Stimulated activated CD4-positive, alpha-beta T cell treated with anti-CD3 and anti-CD28 coated beads, Interleukin-15, amount 100 ng/mL, for 1 hour (primary cell): ENCODE measurements around the gene DRICH1.
"Not testable (repeated sequence)": the region's sequence is repeated elsewhere in the genome, so short reads cannot be mapped to it uniquely, and the experiment has no call there.

Experiments
- DNase-seq, 2 donors: peaks; one replicate each; pipeline ENCODE4 v3.0.0-alpha.2; 2020; ENCODE audit warnings: low read depth in 1 of 2, low spot score in 1 of 2

Gene DRICH1

DNA sequence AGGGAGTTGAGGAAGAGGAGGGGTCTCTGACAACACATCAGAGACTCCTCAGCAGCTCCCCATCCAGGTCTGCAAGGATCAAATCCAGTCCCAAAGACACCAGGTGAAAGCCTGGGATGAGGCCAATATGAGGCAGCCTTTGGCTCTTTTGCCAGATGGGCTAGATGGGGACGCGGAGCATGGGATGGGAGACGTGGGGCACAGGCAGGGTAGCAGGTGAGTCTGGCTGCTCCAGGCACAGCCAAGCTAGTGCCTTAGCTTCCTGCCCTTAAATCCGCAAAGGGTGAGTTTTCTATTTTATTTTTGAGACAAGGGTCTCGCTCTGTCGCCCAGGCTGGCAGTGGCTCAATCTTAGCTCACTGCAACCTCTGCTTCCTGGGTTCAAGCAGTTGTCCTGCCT lies 19.6 kb upstream of the DRICH1 start:
- no peak for DNase-seq

DNA sequence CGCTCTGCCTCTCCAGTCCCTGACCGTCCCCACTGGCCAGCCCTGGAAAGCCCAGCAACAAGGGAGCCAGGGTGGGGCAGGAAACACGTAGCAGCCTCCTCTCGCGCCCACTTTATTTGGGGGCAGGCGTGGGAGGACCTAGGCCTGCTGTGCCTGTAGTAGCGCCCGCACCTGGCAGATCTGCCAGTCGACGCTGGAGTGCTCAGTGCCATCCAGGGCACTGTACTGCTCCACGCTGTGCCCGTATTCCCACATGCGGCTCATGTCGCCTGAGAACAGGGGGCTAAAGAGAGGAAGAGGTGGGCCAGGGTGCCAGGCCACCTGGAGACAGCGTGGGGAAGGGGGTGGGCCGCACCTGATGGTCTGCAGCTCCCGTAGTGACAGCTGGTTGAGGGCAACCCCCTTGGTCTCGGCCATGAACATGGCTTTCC lies 17.0 kb upstream of the DRICH1 start:
- no peak for DNase-seq

DNA sequence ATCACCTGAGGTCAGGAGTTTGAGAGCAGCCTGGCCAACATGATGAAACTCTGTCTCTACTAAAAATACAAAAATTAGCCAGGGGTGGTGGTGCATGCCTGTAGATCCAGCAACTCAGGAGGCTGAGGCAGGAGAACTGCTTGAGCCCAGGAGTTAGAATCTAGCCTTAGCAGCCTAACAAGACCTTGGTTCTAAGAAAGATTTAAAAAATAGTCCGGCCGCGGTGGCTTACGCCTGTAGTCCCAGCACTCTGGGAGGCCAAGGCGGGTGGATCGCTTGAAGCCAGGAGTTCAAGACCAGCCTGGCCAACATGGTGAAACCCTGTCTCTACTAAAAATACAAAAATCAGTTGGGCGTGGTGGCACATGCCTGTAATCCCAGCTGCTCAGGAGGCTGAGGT lies 14.4 kb upstream of the DRICH1 start:
- DNase-seq, result not testable (repeated sequence)

DNA sequence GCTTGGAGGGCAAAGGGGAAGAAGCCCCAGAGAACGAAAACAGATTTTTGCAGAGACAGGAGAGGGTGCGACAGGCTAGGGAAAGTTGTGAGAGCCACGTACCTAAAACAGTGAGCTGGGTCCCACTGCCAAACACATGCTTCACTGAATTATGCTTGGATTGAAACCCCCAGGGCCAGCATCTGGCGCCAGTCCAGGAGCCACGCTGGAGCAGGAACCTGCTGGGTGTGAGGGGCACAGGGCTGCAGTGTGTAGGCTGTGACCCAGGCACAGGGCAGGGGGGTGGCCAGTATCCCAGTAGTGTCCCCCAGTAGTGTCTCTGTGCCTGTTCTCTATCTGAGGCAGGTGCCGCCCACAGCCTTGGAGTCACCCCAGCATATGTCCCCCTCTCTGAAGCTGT lies 8.1 kb upstream of the DRICH1 start:
- DNase-seq, result not testable (repeated sequence)

DNA sequence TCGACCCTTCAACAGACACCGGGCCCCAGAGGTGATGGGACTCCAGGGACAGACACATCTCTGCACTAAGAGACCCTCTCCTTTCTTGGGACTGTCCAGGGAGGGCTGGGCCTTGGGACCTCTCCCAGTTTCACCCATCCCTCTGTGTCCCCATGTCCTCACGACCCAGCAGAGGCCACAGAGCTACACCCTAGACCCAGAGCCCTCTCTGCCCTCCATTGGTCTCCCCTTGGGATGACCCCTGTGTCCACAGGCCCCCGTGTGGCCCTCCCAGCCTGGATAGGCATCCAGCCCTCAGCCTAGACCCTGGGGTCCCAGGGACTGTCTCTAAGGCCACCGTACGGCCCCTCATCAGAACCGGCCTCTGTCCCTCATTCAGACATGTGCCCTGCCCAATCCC lies 7.5 kb upstream of the DRICH1 start:
- no peak for DNase-seq

DNA sequence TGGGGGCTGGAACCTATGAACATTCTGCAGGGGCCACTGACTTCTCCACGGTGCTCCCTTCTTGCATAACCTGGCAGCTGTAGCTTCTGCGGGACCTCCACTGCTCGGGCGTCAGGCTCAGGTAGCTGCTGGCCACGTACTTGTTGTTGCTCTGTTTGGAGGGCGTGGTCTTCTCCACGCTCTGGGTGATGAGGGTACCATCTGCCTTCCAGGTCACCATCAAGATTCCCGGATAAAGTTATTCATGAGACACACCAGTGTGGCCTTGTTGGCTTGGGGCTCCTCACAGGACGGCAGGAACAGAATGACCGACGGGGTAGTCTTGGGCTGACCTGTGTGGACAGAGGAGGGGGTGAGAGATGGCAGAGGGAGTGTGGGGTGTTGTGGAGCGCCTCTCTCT lies 6.5 kb upstream of the DRICH1 start:
- no peak for DNase-seq

DNA sequence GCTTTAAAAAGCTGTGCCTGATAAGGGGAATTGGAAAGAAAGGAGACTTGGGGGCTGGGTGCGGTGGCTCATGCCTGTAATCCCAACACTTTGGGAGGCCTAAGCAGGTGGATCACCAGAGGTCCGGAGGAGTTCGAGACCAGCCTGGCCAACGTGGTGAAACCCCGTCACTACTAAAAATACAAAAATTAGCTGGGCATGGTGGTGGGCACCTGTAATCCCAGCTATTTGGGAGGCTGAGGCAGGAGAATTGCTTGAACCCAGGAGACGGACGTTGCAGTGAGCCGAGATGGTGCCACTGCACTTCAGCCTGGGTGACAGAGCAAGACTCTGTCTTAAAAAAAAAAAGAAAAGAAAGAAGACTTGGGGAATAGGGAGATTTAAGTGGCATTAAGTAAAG lies 3.2 kb upstream of the DRICH1 start:
- DNase-seq, result not testable (repeated sequence)

DNA sequence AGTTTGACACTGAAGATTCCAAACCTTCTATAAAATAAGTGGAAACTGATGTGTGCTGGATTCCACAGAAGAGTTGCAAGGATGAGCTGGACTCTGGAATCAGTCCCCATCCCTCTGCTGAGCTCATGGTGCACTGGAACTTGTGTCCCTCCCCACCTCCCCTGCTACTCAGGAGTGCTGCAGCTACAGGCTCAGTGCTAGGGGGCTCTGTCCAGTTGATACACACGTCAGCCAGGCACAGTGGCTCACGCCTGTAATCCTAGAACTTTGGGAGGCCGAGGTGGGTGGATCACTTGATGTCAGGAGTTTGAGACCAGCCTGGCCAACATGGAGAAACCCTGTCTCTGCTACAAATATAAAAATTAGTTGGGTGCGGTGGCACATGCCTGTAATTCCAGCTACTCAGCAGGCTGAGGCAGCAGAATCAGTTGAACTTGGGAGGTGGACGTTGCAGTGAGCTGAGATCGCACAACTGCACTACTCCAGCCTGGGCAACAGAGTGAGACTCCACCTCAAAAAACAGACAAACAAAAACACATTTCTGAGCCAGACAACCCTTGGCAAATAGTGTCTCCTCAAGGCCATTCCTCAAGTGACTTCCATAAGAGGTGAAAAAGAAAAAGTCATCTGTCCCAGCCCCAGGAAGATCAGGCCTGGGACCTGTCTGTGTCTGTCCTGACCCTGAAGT lies 3.9 kb downstream of the DRICH1 start:
- not testable (repeated sequence) for DNase-seq

DNA sequence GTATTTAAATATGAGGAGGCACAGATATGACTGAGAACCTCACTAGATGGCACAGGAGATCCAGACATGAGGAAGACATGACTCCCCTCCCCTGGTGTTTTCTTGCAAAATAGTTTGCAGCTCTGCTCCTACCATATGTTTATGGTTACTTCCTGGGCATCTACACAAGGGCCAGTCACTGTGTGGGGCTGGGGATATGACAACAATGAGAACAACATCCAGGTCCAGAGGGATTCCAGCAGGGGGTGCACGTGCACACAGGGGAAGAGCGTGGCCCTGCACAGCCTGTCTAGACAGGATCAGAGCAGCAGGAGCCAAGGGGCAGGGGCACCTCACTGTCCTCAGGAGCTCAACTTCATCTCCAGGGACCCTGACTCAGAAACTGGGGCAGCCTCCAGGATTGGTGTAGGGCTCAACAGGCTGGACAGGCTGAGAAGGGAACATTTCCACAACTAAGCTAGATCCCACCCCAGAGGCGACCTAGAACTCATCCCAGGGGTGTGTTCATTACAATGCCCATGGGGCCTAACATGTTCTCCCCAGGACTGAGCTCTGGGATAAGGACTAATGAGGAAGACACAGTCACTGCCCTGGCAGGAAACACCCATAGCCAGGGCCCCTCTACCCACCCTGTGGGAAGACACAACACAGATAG lies 4.6 kb downstream of the DRICH1 start:
- DNase-seq, result peak; percentile 25 to 31

DNA sequence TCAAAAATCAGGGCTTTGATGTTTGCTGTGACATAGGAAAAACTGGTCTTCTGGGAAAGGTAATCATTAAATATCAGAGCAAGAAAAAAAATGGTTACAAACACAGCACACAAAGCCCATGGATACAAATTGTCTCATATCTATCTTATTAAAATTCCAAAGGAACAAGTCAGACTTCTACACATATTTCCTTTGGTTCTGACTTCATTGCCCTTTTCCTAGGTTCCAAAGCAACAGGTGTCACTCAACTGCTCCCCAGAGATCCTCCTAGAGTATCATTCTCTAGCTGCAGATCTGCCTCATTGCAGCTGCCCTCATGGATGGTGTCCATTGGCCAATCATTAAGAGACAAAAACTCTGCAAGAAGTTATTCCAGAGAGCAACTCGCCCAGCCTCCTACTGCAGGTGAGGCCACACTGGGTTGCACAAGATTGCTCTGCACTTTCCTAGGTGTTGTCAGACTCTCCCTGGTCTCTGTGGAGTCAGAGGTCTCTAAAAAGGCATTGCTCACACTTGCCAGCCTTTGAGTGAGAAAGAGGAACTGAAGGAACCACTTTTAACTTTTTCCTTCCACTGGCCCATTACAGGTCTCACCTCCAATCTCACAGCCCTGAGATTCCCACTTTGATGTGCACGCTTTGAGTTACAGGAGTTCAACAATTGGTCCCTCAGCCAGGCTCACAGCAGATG lies 5.7 kb downstream of the DRICH1 start:
- no peak for DNase-seq

DNA sequence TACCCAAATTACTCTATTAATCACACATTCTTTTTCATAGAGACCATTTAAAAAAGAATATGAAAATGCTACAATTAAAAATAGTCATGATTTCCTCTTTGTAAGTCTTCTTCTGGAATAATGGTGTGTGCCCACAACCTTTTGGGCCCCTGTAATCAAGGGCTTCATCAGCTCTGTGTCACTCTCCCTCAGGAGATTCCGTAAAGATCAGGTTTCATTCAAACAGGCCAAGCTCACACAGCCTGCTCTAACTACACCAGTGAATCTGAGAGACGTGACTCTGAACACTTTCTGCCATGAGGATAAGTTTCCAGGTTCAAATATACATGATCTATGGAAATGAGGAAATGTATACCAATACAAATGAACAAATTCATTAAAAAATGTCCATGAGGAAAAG lies 9.5 kb downstream of the DRICH1 start:
- DNase-seq, result no peak

DNA sequence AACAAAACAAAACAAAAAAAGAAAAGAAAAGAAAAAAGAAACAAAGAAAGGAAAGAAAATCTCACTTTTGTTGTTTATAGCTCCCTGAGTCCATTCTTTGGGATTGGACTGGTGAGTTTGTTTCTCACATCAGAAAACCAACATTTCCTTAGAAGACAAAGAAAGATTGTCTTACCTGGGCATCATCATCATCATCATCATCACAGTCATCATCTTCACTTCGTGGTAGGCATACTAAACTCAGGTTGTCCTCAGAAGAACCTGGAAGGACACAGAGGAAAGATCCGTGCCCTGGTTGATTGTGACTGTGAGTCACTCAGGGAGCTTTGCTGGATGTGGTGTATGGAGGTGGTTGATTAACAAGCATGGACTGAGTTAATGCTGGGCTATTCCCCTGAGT lies 10.2 kb downstream of the DRICH1 start:
- DNase-seq, result not testable (repeated sequence)

DNA sequence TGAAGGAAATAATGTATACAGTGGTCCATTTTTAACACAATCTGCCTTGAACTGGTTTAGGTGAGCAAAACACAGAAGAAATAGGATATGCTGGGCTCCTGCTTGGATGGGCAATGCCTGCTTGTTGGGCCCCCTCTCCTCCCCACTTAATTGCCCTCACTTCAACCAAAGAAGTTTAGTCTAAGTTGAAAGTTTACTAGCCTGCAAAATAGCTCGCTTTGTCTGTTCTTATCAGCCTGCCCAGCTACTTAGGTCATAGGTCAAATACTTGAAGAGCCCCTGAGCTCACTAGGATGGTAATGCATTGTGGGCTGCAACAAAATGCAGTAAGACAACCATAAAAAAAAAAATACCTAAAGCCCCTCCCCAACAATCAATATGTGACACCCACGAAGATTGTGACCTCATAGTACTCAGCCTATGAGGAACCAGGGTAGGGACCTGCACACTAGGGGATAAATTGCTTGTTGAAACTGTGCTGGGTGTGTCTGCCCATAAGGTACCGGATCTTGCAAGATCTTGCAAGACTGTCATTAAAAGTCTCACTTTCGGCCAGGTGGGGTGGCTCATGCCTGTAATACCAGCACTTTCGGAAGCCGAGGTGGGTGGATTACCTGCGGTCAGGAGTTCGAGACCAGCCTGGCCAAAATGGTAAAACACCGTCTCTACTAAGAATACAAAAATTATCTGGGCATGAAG lies 10.9 kb downstream of the DRICH1 start:
- no peak for DNase-seq

DNA sequence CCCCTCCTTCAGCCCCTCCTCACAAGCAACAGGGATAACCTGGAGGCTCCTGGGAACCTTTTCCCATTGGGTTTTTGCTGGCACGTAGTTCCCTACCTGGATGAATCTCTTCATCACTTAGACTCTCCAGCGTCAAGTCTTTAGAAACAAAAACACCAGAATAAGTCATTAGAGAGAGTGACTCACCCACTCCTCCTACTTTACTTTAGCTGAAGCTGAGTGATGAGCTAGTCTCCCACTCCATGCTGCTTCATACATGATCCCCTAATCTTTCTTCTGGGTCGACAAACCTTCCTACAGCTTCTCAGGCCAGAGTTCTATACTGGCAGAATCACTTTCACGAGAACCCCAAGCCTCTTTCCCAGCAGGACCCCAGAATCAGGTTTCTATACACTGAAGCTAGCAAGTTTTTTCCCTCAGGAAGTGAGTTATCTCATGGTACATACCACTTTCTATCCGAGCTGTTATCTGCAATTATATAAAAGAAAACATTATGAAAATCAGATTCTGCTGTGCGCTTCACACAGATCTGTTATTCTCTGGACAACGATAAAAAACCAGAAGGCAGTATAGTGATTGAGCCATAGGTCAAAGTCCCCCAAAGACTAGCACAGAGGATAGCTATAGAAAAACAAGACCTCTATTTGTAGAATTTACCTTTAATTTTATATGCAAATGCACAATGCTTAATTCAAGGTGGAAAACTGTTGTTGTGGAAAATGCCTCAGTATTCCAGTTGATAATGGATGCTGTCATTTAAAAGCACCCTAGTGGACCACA lies 18.7 kb downstream of the DRICH1 start:
- DNase-seq, result no peak

DNA sequence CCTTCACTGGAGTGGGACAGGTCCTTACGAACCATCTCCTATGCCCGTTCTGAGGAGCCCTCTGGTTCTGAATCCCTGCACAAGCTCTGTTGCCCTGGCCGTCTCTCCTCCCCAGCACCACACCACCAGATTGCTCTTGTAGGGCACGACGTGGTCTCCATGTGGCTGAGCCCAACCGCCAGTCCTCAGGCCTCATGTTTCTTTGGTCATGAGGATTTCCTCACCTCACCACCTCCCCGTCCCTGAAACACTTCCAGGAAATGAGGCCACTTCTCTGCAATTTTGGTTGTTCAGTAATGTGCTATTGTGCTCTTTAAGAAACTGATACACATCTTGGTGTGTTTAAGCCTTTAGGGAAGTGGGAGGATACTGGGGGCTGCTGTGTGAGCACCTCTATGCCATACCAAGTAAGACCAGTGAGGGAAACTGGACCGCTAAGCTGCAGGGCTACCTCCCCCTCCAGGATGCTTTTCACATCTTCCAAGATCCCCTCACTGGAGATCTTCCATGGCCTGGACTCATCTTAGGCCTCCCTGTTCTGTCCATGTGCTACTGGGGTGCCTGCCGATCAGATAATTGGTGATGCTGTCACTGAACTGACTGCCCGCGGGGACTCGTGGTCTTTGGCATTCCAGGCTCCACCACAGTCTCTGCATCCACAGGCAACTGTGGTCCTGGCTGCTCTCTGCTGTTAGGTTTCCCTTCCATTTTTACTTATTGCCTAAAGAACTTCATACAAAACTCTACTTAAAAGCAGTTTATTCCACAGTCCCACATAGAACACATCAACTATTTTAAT lies 21.9 kb downstream of the DRICH1 start:
- no peak for DNase-seq

DNA sequence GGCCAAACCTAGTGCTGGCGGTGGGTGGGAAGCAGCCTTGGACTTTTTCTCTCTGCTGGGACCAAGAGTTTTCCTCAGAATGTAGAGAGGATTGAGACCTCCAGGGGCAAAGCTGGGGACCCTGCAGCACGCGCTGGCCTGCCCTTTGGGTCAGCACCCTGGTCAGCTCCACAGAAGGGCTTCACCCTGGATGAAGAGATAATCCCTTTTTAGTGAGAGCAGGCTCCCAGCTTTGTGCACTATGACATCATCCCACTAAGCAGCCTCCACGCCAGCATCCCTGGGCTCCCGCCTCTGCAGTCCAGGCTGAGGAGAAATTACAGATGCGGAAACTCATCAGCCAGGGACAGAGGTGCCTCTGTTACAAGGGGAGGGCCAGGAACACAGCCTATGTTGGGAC lies 23.5 kb downstream of the DRICH1 start:
- DNase-seq, result no peak

DNA sequence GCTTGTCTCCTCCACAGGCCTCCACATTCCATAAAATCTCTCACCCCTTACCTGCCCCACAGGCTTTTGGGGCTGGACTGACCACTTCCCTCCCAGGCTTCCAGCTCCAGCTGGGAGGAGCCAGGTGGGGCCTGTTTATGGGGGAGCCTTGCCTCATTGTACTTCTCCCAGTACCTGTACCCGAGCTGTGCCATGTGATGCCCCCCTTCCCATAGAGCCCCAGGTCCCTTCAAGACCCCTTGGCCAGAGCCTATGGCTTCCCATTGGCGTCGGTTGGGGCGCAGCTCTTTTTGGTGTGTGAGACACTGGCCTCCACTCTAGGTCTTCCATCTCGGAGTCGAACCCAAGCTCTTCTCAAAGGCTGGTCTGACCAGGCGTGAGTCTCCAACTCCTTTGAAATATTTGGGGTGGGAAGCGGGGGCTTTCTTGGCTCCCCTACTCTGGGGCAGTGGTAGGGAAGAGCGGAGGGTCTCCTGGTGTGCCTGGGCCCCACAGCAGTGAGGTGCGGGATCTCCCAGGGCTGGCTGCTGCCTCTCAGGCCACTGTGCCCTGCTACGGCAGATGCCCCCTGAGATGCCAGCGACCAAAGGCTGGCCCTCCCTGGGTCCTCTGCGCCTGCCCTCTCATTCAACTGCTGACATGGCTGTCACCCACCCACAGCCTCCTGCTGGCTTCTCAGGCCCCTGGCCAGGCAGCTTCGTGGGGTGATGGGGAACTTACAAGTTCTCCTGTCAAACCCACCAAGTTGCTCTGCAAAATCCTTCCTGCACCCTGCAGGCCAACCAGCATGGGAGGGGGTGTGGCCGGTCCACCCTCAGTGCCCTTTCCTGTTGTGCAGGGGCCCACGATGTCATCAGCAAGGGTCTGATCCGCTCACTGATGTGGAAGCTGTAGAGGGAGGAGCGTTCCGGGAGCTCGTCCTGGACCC lies 25.7 kb downstream of the DRICH1 start:
- DNase-seq, result no peak

DNA sequence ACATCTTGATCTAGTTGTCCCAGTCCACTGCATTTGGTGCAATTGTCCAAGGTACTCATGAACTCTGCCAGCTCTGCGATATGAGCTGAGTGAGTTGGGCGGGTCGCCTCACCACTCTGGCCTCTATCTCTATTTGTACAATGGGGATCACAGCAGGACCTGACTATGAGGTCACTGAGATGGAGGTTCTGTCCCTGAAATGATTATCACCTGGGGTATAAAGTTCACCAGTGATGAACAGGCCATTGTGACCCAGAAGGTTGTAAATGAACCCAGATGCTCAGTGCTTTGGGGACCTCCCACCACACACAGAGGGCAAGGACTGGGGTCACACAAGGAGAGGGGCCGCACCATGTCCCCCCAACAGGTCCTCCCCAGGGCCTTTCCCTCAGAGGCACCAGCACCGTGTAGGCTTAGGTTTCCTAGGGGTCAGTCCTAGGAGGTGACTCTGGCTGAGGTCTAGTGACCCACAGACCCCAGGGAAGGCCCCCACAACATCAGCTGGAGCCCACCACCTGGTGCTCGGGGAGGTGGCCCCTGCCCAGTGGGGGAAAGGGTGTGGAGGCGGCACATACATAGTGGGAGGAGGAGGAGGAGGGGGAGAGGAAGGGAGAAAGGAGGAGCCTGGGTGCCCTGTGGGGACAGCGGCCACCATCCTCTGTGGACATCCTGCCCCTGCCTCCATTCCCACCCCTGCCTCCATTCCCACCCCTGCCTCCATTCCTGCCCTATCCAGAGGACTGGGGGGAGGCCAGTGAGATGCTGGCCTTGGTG lies 27.0 kb downstream of the DRICH1 start:
- DNase-seq, result no peak
